Neural crest cell (in vitro differentiated cells): ENCODE results near the gene ABHD2. TPM values are rescaled to one million over a fixed set of nuclear protein-coding genes. Genes with fewer than 3 reads are reported as not detected.

Experiments used
- DNase-seq: peaks from one replicate; pipeline ENCODE4 v3.0.0; 2021; ENCODE audit warnings: low read depth, mixed read lengths, low spot score
- H3K27ac Mint-ChIP-seq: one replicate; pipeline ENCODE4 v1.8.0; 2021; ENCODE audit warnings: mild to moderate bottlenecking, mixed read lengths; ENCODE audit not compliant: unreplicated experiment
- H3K27me3 Mint-ChIP-seq: 2 replicates; pipeline ENCODE4 v1.8.0; 2021; ENCODE audit warnings: low read depth, mild to moderate bottlenecking, mixed read lengths
- H3K36me3 Mint-ChIP-seq: 2 replicates; pipeline ENCODE4 v1.8.0; 2021; ENCODE audit warnings: low read depth, mild to moderate bottlenecking, mixed read lengths
- H3K4me1 Mint-ChIP-seq: 2 replicates; pipeline ENCODE4 v1.8.0; 2021; ENCODE audit warnings: mixed read lengths
- H3K4me3 Mint-ChIP-seq: one replicate; pipeline ENCODE4 v1.8.0; 2021; ENCODE audit warnings: mild to moderate bottlenecking, mixed read lengths
- H3K9me3 Mint-ChIP-seq: 2 replicates; pipeline ENCODE4 v1.8.0; 2021; ENCODE audit warnings: mixed read lengths
- CTCF ChIP-seq: fragments of 200-600 bp; sonication (generic); conservative IDR thresholded peaks from 2 replicates; pipeline ENCODE4 v1.5.0; 2021; ENCODE audit warnings: antibody characterized with exemption, mild to moderate bottlenecking
- total RNA-seq: library from RNA; stranded (reverse); gene quantifications from 2 replicates; pipeline ENCODE4 v1.2.1, GENCODE V29; 2021

Gene ABHD2
- total RNA-seq, 1 donor from 2014 or later = 31.0 TPM

- Mint-ChIP-seq H3K36me3 (peaks cover 2% of the 10 kb centered on the region), H3K4me3 (no peak overlapping the region), H3K9me3 (no peaks in the 10 kb centered on the region), H3K4me1 (peaks cover 19% of the 10 kb centered on the region), H3K27ac (no peak overlapping the region), H3K27me3 (no peaks in the 10 kb centered on the region)
- no peak for TF ChIP-seq CTCF
- DNase-seq = no peak
Measured at GRCh38 chr15:89165677-89166076, 77.4 kb downstream of the ABHD2 start.

- Mint-ChIP-seq H3K4me3 (no peak overlapping the region), H3K27me3 (no peaks in the 10 kb centered on the region), H3K36me3 (peaks cover 2% of the 10 kb centered on the region), H3K9me3 (no peaks in the 10 kb centered on the region), H3K27ac (no peak overlapping the region), H3K4me1 (peaks cover 16% of the 10 kb centered on the region)
- no peak for DNase-seq
- TF ChIP-seq CTCF = no peak
Measured at GRCh38 chr15:89167267-89168176, 79.3 kb downstream of the ABHD2 start.

- H3K27me3 Mint-ChIP-seq = no peaks in the 10 kb centered on the region
- H3K36me3 Mint-ChIP-seq = peaks cover 2% of the 10 kb centered on the region
- H3K4me3 Mint-ChIP-seq = no peak overlapping the region
- peaks cover 8% of the 10 kb centered on the region for H3K4me1 Mint-ChIP-seq
- no peak for DNase-seq
- H3K9me3 Mint-ChIP-seq = no peaks in the 10 kb centered on the region
- no peak overlapping the region for H3K27ac Mint-ChIP-seq
- TF ChIP-seq CTCF = no peak
Measured at GRCh38 chr15:89168316-89168833, 80.1 kb downstream of the ABHD2 start.

- Mint-ChIP-seq H3K4me1 (peaks cover 6% of the 10 kb centered on the region), H3K9me3 (no peaks in the 10 kb centered on the region), H3K36me3 (peaks cover 2% of the 10 kb centered on the region), H3K4me3 (no peak overlapping the region), H3K27me3 (no peaks in the 10 kb centered on the region), H3K27ac (no peak overlapping the region)
- TF ChIP-seq CTCF = no peak
- no peak for DNase-seq
Measured at GRCh38 chr15:89170364-89170763, 82.1 kb downstream of the ABHD2 start.

- H3K27ac Mint-ChIP-seq = no peak overlapping the region
Measured at GRCh38 chr15:89171136-89172072, 83.1 kb downstream of the ABHD2 start.

More at GRCh38 chr15:89171136-89172072, 83.1 kb downstream of the ABHD2 start:
- DNase-seq = peak; percentile 61
- no peaks in the 10 kb centered on the region for H3K27me3 Mint-ChIP-seq
- H3K36me3 Mint-ChIP-seq = peaks cover 3% of the 10 kb centered on the region
- no peaks in the 10 kb centered on the region for H3K9me3 Mint-ChIP-seq
- no peaks in the 10 kb centered on the region for H3K4me1 Mint-ChIP-seq
- peak; percentile 69 for TF ChIP-seq CTCF
- H3K4me3 Mint-ChIP-seq = no peak overlapping the region
